GM19099 (cell line): Measurements from ENCODE around the gene TNFSF8.

Source experiments
- POLR2A ChIP-seq: IDR thresholded peaks from 3 replicates; pipeline ENCODE4 v1.6.1; 2011; ENCODE audit warnings: low read depth; ENCODE audit not compliant: insufficient read length; ENCODE audit errors: extremely low read depth

The TNFSF8 gene

DNA sequence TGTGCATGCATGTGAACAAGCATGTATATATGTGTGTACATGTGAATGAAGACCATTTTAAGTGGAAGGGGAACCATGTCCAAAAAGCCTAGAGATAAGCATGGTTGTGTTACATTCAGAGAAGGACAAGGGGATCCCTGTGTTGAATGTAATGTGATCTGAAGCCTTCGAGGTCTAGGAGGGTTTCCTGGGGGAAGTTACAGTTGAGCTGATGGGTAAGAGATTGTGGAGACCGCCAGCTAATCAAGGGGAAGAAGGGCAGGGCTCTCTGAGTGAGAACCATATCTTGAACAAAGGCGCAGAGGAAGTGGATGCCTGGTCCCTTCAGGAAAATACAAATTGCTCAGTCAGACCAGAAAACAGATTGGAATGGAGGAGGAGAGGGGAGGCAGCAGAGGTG is 79.1 kb downstream of the TNFSF8 start:
- no peak for TF ChIP-seq POLR2A
